KOPT-K1 (cell line): ENCODE measurements around the gene ELN.
"Not testable (repeated sequence)": the region's sequence is repeated elsewhere in the genome, so short reads cannot be mapped to it uniquely, and the experiment has no call there.

Experiments used
- H3K27ac ChIP-seq: fragments of 200-600 bp; sonication (generic); 2 replicates; pipeline ENCODE4 v1.5.1; 2016; ENCODE audit warnings: antibody characterized with exemption, mild to moderate bottlenecking, low read depth, low read length; ENCODE audit not compliant: poor library complexity, severe bottlenecking
- H3K36me3 ChIP-seq: fragments of 200-600 bp; sonication (generic); 2 replicates; pipeline ENCODE4 v1.5.1; 2017; ENCODE audit warnings: antibody characterized with exemption, mild to moderate bottlenecking, low read length, moderate library complexity; ENCODE audit not compliant: insufficient read depth
- H3K9me3 ChIP-seq: fragments of 200-600 bp; sonication (generic); 2 replicates; pipeline ENCODE4 v1.5.1; 2017; ENCODE audit warnings: antibody characterized with exemption, low read length, mild to moderate bottlenecking; ENCODE audit not compliant: insufficient read depth, poor library complexity, severe bottlenecking

ELN gene

DNA sequence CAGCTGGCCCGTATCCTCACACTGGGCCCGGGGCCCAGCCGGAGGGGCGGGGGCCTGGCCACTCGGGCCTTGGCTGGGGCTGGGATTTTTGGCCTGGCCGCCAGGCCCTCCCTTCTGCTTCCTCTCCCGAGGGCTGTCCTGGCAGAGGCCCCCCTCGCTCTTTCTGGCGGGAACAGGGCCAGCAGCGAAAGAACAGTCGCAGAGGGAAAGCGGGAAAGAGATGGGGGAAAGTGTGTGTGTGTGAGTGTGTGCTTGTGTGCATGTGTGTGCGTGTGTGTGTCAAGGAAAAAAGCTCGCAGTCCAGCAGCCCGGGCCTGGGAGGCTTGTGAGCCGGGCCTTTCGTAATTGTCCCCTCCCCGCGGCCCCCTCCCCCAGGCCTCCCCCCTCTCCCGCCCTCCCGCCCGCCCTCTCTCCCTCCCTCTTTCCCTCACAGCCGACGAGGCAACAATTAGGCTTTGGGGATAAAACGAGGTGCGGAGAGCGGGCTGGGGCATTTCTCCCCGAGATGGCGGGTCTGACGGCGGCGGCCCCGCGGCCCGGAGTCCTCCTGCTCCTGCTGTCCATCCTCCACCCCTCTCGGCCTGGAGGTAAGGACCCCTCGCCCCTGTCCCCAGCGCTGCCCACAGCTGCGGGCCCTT is at the start of gene ELN:
Gene ELN, plus strand, starts transcription at position 491 of the 638 bp plus-strand sequence. Its CDS starts 15 bp downstream, at position 506.
- Histone ChIP-seq H3K9me3 (no peaks in the 10 kb centered on the region), H3K36me3 (no peaks in the 10 kb centered on the region), H3K27ac (no peak within 1 kb of the TSS)

DNA sequence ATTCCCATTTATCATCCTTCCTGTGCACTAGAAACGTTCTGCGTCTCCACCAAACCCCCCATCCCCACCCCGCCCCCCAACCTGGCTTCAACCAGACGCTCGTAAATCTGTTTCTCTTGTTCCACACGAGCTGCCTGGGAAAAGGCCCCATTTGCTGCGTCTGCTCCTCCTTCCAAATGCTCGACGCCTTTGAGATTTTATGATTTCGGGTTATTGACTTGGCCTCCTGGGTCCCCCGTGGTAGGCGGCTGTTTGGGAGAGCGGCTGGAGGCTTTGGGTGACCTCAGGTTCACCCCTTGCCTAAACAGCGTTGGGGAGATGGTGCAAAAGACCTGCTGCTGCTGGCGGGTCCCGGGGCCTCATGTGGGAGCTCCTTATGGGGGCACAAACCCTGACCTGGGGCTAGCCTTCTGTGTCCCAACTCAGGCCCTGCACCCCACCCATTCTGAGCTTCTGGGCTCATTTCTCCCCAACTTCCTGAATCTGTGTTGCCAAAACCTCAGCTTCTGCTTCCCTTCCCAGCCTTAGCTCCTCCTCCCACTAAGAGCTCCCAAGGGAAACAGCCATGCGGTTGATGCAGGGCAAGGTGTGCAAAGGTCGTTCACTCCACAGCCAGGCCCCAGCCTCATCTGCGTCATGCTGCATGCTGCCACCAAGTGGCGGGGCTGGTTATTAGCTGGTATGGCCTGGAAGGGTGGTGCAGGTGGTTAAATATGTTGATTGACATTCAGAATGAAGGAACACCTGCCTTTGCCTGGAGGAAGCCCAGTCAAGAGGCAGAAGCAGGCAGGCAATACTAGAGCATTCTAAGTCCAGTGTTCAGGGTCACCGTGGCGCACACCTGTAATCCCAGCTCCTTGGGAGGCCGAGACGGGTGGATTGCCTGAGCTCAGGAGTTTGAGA is 49.1 kb upstream of the ELN start:
- no peaks in the 10 kb centered on the region for H3K36me3 ChIP-seq
- H3K9me3 ChIP-seq, result no peaks in the 10 kb centered on the region
- H3K27ac ChIP-seq, result no peak overlapping the region

DNA sequence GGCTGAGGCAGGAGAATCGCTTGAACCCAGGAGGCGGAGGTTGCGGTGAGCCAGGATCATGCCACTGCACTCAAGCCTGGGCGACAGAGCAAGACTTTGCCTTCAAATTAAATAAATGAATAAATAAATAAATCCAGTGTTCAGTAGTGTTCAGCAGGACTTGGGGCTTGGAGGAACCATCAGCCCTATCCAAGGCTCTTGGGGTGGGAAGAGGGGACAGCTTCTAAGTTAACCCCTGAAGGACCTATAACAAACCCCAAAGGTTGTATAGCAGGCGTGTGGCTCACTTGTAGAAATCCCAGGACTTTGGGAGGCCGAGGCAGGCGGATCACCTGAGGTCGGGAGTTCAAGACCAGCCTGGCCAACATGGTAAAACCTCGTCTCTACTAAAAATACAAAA is 48.3 kb upstream of the ELN start:
- not testable (repeated sequence) for H3K9me3 ChIP-seq, H3K36me3 ChIP-seq, H3K27ac ChIP-seq

DNA sequence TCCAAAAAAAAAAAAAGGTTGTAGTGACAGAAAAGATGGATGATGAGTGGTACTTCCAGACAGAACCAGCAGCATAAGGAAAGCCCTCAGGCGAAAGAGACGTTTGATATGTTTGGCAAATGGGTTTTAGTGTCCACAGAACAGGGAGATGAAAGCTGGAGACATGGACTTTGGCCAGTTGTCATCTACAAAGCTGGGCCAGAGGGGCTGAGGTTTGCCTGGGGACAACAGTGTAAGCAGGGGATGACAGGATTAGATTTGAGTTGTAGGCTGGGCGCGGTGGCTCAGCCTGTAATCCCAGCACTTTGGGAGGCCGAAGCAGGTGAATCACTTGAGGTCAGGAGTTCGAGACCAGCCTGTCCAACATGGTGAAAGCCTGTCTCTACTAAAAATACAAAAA is 47.8 kb upstream of the ELN start:
- Histone ChIP-seq H3K36me3 (no peaks in the 10 kb centered on the region), H3K27ac (no peak overlapping the region), H3K9me3 (no peaks in the 10 kb centered on the region)

DNA sequence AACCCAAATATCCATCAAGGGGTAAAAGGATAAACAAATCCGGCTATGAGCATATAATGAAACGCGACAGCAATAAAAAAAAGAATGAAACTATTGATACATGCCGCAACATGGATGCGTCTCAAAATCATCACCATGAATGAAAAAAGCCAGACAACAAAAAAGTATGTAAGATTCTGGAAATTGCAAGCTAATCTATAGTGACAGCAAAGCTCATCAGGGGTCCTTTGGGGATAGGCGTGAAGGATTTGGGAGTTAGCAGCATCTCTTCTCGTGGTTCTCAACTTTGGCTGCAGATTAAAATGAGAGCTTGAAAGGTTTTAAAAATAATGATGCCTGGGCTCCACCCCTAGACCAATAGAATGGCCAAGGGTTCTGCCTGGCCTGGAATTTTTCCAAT is 46.0 kb upstream of the ELN start:
- Histone ChIP-seq H3K36me3 (no peaks in the 10 kb centered on the region), H3K9me3 (no peaks in the 10 kb centered on the region), H3K27ac (no peak overlapping the region)

DNA sequence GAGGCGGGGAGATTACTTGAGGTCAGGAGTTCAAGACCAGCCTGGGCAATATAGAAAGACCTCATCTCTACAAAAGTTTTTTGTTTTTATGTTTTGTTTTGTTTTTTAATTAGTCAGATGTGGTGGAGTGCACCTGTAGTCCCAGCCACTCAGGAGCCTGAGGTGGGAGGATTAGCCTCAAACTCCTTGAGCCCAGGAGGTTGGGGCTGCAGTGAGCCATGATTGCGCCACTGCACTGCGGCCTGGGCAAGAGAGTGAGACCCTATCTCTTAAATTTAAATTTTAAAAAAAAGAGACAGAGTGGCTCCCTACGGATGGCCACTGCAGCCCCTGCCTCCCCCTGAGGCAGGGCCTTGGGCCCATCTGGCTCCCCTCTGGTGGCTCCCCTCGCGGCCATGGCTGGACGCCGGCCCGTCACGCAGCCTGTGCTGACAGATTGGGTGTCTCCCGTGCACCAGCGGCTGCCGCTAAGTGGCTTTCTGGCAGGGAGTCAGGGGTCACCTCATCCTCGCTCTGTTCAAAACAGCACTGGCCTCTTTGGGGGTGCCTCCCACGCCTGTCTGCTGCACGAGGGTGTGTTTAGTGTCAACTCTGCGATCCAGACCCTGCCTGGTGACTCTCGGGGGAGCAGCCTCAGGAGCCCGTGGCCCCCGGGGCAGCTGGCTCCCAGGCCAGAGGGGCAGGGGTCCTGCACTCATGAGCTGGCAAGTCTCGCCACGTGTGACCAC is 44.4 kb upstream of the ELN start:
- no peaks in the 10 kb centered on the region for H3K9me3 ChIP-seq
- H3K36me3 ChIP-seq, result no peaks in the 10 kb centered on the region

DNA sequence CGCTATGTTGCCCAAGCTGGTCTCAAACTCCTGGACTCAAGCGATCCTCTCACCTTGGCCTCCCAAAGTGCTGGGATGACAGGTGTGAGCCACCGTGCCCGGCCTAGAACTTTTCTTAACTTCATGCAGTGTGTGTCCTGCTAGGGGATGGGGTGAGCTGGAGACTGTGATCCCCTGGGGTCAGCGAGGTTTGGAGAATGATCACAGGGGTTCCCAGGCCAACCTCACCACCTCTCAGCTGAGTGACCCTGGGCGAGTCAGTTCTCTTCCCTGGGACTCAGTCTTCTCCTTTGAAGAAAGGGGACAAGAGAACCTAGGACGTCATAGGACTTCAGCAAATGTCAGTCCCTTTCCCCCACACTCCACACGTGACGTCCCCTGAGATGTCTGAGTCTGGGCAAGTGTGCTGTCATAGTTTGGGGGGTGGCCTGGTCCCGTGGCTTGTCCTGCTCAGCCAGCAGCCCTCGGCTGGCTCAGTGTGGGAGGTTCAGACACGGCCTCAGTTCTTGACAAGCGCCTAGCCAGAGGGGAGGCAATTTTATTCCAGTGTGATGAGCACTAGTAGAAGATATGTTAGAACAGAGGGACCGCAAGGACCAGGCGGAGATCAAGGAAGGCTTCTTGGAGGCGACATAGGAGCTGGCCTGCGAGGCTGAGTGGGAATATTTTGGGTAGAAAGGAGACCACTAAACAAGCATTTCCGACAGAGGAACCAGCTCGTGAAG is 43.3 kb upstream of the ELN start:
- no peaks in the 10 kb centered on the region for H3K9me3 ChIP-seq
- no peaks in the 10 kb centered on the region for H3K36me3 ChIP-seq
- H3K27ac ChIP-seq, result no peak overlapping the region

More for the DNA sequence above, 44.4 kb upstream of the ELN start:
- H3K27ac ChIP-seq, result no peak overlapping the region

DNA sequence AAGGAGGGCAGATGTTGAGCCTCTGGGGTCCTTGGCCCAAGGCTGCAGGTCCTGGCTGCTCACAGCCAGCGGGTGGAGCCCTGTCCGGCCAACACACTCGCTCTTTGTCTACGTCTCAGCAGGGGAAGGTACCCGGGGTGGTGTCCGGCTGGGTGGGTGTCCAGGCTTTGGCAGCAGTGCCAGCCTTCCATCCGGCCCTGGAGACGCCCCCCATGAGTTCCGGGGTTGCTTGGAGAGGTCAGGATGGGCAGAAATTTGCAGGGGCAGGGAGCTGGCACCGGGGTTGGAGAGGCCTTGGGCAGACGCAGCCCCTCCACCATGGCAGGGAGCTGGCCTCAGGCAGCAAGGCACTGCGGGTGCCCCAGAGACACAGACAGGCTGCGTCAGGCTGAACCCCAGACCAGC is 42.2 kb upstream of the ELN start:
- Histone ChIP-seq H3K27ac (no peak overlapping the region), H3K36me3 (no peaks in the 10 kb centered on the region), H3K9me3 (no peaks in the 10 kb centered on the region)

DNA sequence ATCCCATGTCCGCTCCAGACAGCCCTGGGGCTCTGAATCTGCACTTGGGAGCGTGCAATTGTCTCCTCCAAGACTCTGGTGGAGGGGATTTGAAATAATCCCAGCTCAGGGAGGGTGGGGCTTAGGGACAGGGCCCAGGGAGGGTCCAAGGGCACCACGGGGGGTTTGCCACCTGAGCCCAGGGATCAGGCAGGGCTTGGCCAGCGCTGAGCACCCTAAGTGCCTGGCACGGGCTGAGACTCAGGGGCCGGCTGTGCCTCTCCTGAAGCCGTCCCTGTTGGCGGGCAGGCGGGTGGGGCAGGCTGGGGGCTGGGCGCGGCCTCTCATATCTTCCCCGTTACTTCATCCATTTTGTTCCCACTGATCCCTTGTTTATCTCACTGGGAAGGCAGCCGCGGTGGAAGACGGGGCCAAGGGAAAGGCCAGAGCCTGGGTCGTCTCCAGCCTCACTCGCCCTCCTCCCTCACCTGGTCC is 41.8 kb upstream of the ELN start:
- Histone ChIP-seq H3K9me3 (no peaks in the 10 kb centered on the region), H3K36me3 (no peaks in the 10 kb centered on the region), H3K27ac (no peak overlapping the region)

DNA sequence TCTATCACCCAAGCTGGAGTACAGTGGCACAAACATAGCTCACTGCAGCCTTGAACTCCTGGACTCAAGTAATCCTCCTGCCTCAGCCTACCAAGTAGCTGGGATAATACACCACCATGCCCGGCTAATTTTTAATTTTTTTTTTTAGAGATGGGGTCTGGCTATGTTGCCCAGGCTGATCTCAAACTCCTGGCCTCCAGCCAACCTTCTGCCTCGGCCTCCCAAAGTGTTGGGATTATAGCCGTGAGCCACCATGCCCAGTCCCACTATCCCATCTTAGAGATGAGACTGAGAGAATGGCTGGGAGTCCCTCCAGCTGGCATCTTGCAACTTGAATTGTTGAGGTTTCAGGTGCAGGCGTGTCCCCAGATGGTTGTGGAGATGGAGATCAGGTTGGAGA is 40.7 kb upstream of the ELN start:
- H3K9me3 ChIP-seq, result no peaks in the 10 kb centered on the region
- no peak overlapping the region for H3K27ac ChIP-seq
- H3K36me3 ChIP-seq, result no peaks in the 10 kb centered on the region

DNA sequence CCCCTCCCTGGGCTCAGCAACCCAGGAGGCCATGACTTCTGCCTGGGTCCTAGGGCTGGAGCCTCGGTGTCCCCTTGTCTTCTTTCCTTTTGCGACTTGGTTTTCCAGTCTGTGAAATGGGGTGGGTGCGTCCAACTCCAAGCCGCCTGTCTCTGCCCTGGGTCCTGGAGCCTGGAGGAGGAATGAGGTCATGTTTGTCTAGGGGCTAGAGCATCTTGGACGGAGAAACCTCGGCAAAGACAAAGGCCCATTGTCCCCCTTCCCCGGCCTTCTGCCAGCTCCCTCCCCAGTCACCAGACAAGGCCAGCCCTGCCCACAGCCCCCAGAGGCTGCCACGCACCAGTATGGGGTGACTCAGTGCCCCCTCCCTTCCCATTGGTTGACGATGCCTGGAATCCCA is 39.8 kb upstream of the ELN start:
- H3K27ac ChIP-seq, result no peak overlapping the region
- H3K9me3 ChIP-seq, result no peaks in the 10 kb centered on the region
- no peaks in the 10 kb centered on the region for H3K36me3 ChIP-seq

DNA sequence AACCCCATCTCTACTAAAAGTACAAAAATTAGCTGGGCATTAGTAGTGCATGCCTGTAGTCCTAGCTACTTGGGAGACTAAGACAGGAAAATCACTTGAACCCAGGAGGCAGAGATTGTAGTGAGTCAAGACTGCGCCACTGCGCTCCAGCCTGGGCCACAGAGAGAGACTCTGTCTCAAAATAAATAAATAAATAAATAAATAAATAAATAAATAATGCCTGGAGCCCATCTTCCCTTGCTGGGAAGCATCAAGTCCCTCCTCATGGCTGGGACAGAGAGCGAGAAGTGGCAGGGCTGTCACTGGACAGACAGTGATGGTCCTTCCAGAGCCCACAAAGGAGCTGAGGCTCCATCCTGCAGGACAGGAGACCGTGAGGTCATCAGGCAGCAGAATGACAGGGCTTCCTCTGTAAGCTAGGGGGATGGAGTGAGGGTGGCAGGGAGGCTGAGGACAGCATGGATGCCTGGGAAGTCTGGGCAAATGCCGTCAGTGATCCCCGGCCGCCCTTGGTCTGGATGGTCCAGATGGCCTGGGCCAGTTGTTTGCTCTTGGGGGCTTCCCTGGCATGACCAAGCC is 36.4 kb upstream of the ELN start:
- H3K9me3 ChIP-seq, result peaks cover 18% of the 10 kb centered on the region
- no peak overlapping the region for H3K27ac ChIP-seq
- H3K36me3 ChIP-seq, result no peaks in the 10 kb centered on the region

DNA sequence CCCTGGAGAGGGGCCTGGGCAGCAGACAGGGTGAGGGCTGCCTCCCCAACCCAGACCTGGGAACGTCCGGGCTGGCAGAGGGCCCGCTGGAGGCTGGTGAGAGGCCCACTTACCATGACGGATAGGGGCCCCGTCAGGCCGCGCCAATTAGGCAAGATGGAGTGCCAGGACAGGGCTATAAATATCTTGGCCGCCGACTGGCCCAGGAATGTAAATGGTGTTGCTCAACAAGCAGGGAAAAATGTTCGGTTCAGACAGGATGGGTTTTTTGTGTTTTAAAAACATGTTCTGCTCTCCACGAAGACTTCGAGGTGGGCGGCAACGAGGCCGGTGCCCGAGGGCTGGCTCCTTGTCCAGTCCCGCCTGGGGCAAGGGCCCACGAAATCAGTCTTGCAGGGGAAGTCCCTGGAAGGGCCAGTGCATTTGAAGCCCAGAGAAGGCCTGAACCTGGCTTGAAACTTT is 35.8 kb upstream of the ELN start:
- Histone ChIP-seq H3K27ac (no peak overlapping the region), H3K36me3 (no peaks in the 10 kb centered on the region), H3K9me3 (peaks cover 18% of the 10 kb centered on the region)

DNA sequence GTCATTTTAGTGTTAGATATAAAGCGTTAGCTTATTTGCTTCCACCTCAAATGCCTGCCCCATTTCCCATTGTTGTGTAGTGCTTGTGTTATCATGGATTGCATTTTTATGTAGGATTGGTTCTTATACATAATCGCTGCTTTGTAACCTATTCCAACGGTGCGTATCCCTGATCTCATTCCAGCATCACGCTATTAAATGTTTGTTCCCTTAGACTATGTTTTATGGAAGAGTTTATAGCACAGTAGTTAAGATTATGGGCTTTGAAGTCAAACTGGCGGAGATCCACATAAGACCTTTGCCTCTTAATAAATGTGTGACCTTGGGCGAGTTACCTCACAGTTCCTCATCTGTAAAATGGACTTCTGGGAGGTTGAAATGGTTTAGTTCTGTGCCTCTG is 34.0 kb upstream of the ELN start:
- no peak overlapping the region for H3K27ac ChIP-seq
- peaks cover 18% of the 10 kb centered on the region for H3K9me3 ChIP-seq
- H3K36me3 ChIP-seq, result no peaks in the 10 kb centered on the region
